ENCODE results near the gene ENG.

DNA sequence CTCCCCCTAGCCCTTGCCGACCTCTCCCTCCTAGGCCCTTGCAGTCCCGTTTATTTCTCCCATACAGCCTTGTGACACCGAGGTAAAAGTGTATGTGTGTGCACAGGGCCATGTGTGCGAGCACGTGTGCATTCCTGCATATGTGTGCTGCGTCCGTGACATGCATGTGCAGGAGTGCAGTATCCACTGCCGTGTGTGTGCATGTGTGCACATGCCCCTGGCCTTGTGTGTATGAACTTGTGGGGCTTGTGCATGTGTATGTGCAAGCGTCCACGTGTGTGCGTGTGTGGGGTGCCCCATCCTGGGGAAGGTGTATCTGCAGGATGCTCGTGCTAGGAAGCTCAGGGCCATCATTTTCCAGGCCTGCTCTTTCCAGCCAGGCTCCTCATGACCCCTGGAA, 16.4 kb upstream of the ENG start:
- TF ChIP-seq CTCF (IDR thresholded peaks at IDR 0.05) (no peak), POLR2A (IDR thresholded peaks at IDR 0.05) (no peak)
